NCI-H1694 treated with DMSO at 0.1 percent for 48 hours (cell line): ENCODE measurements around the gene THAP4.
"Not testable (repeated sequence)": the region's sequence is repeated elsewhere in the genome, so short reads cannot be mapped to it uniquely, and the experiment has no call there.

Experiments used
- DNase-seq: peaks from one replicate; lab custom pipeline; 2025; lab: John Stamatoyannopoulos, UW

Gene THAP4

DNA sequence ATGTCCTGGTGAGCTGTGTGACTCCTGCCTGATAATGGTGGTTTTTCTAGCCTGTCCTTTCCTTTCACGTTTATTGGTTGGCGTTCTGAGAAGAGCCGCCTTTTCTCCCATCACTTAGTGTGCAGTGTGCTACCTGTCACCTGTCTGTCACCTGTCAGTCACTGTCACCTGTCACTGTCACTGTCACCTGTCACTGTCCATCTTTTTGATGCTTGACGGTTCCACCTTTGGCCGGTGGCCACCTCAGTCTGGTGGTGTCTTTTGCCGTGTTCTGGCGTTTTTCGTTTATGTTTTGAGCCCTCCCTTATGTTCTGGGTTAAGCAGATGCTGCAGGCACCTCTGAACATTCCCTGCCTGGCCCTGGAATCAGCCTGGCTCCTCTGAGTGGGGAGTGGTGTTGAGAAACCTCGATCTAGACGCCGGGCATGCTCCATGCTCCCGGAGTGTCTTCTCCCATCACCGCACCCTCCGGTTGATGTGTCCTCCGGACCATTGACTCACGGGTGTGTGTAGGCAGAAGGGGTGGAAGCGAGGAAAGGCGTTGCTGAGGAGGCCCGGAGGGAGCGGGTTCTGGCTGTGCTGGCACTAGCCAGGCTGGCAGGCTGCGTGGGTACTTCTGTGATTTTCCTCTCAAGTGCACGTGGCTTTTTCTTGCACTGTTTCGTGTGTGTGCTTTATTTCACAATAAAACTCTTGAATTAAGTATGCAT is 28.9 kb upstream of the THAP4 start:
- no peak for DNase-seq

DNA sequence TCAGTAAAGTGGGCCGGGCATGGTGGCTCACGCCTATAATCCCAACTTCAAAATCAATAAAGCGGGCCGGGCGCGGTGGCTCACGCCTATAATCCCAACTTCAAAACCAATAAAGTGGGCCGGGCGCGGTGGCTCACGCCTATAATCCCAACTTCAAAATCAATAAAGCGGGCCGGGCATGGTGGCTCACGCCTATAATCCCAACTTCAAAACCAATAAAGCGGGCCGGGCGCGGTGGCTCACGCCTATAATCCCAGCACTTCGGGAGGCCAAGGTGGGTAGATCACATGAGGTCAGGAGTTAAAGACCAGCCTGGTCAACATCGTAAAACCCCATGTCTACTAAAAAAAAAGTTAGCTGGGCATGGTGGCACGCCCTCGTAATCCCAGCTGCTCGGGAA is 25.8 kb upstream of the THAP4 start:
- DNase-seq, result not testable (repeated sequence)

DNA sequence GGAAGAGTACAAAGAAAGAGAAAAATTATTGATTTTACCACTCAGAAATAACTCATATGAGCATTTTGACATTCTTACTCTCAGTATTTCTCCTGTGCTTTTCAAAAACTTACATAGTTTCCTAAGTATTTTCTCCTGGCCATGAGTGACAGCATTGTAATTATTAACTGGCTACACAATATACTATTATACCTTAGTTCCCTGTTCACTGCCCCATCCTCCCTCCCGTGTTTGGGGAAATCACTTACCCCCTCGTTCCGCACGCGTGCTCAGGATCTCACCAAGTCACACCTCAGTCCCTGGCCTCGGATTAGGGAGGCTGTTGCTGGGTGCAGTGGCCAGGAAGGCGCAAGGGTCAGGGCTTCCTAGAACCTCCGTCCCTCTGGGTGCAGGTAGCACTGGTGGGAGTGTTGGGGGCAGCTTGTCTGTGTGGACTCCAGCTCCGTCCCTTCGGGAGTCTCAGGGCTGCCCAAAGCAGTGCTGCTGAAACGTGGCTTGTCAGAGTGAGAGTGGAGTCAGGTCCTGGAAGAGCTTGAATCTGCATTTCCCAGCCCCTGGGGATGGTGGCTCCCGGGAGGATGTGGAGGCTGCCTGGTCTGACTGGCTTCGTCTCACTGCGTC is 23.7 kb upstream of the THAP4 start:
- no peak for DNase-seq

DNA sequence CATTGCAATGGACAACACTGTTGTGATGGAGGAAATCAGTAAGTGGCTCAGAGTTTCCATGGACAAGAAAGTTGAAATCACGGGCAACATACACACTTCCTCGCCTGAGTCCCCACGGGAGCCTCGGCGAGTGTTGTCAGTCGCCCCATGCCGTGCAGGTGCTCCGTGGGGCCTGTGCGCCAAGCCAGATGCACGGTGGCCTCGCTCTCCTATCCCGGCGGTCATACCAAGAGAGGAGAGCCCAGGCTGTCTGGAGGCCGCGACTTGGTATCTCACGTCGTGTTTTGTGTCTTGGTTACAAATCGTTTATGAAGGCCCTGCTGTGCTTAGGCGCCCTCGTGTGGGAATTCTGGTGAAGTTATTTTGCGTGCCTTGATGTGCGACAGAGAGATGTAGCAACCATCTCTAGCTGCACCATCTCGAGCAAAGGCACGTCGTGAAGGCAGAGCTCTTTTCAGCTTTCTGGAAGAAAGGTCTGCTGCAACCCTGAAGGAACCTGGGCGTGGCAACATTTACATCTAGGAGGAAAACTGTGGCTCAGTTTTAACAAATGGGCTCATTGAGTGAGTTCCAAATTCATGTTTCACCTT is 22.3 kb upstream of the THAP4 start:
- peak; percentile 52 for DNase-seq

DNA sequence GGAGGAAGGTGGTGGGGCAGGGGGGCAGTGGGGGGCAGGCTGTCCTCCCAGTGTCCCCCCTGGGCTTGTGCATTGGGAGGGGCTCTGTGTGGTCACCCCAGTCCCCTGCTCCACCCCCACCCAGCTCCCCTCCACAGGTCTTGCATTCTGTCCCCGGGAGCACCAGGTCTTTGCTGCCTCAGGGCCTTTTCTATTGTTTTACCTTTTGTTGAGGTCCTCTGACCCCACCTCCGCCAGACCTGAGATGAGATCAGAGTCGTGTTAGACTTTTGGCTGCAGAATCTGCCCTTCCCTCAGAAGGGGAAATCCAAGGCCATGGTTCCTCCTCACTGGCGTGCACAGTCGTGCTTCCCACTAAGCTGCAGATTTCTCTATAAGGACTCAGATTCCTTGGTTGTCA is 21.3 kb upstream of the THAP4 start:
- DNase-seq, result no peak

DNA sequence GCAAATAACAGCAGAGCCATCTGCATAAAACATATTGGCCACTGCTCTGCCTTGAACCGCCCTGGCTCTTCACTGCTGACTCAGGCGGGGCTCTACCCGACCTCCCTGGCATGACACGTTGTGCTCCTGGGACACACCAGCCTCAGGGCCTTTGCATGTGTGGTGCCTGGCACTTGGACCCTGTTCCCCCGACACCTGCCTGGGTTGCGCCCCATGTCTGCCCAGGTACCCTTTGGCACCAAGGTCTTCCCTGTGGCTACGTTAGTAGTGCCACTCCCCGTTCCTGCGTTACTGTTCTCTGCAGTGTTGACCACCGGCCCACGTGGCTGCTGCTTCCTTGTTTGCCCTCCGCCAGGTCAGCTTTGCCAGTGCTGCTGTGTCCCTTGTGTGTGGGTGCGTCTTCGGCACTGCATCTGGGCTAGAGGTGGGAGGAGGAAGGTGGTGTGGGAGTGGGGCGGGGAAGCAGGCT is 20.9 kb upstream of the THAP4 start:
- no peak for DNase-seq

DNA sequence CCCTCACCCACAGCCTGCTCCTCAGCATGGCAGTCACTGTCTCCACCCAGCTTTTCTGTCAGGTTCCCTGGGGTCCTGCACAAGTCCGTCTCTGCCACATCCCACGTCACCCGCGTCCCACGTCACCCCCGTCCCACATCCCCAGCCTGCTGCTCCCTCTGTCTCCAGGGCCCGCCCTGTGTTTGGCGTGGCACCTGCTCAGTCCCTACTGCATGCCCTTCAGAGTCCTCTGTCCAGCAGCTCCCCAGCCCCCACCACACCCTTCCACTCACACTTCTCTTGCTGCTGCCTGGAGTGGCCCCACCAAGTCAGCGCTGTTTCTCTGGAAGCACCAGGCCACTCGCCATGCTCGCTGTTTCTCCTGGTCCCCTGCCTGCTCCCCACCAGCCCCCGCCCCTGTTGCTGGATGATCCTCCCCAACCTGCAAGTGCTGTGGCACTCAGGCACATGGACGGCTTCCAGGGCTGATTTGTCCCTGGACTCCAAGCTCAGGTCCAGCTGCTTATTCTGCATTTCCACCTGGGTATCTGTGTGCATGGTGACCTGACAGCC is 19.3 kb upstream of the THAP4 start:
- DNase-seq, result no peak

DNA sequence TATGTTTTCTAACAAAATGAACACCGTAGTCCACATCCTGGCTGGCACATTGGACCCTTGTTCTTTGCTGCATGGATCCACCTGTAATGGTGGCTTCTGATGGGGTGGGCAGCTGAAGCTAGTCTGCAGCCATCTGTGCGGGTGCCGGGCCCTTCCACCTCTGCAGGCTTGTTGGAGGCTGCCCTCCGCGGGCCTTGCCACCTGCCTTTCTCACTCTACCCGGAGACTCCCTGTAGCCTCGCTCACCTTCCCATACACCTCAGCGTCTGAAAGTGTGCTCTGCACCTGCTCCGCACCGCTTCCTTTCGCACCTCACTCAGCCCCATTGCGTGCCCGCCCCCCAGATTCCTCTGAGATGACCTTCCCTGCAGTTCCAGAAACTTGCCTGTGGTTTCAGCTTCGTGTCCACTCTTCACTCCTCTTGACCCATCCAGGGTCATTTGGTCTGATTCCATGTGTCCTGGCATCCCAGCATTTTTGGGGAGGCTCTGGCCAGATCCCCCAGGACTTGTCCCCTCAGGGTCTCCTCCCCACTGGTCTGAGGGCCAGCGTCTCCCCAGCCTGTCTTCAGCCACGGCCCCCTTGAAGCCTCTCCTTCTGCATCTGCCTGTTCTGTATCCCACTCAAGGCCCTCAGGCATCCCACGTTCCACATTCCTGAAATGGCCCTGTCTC is 18.7 kb upstream of the THAP4 start:
- DNase-seq, result no peak

DNA sequence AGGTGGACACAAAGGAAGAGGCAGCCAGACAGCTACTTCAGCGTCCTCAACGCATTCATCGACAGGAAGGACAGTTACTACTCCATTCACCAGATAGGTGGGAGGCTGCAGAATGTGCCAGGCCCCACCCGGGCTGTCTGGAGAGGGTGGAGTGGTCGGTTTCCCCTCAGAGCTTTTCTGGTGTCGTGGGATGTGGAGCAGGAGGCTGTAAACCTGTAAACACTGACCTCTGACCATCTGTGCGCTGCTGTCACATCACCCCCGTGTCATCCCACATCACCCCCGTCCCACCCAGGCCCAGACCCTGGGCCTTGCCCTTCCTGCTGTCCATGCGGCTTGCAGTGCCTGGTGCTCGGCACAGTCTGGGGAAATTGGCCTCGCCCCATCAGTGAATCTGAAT is 17.6 kb upstream of the THAP4 start:
- DNase-seq, result no peak

DNA sequence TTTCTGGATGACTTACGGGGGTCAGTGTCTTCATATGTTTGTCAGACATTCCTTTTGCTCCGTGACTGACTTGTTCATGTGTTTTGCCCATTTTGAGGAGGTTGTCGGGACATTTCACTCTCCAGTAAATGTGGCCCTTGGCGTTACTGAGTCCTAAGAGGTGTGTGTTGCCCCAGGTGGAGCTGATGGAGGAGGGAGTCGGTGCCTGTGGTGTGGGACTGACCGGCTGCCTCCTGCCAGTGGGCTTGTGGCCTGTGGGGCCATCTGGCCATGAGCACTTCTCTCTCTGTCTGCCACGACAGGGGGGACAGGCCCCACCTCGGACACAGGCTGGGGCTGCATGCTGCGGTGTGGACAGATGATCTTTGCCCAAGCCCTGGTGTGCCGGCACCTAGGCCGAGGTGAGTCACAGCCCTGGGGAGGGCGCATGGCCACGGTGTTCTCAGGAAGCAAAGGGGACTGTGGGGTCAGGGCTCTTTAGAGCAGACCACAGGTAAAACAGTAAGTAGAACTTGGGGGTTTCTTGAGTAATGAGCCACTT is 16.3 kb upstream of the THAP4 start:
- DNase-seq, result no peak

DNA sequence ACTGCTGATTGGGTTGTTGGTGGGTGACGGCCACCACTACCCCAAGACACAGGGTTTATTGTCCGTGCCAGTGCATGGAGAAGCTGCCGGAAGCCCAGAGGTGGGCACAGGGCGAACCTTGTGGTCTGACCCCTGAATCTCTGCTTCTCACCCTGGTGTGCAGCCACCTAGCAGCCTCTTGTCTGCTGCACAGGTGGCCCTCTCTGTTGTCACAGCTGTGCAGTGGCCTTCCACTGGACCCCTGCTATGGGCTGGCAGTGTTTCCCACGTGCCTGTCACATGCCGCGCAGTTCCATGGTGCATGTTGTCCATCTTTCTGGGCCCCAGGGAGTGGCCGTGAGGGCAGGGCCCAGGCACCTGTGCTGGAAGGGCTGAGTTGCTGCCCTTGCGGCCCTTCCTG is 15.8 kb upstream of the THAP4 start:
- DNase-seq, result no peak

DNA sequence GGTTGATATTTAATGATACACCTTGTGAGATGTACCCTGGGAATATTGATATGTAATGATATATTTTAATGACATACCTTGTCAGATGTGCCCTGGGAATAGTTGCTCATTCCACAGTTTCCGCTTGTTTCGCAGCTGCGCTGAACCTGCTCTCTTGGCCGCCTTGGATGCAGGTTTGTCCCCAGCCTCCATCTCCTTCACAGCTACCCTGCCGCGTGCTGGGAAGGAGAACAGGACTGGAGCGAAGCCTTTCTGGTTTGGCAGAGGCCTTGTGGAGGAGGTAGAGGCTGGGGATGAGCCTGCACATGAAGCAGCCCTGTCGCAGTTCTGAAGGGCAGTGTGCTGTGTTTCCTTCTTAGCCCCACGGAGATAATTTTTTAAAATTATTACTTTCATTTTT is 15.2 kb upstream of the THAP4 start:
- no peak for DNase-seq

DNA sequence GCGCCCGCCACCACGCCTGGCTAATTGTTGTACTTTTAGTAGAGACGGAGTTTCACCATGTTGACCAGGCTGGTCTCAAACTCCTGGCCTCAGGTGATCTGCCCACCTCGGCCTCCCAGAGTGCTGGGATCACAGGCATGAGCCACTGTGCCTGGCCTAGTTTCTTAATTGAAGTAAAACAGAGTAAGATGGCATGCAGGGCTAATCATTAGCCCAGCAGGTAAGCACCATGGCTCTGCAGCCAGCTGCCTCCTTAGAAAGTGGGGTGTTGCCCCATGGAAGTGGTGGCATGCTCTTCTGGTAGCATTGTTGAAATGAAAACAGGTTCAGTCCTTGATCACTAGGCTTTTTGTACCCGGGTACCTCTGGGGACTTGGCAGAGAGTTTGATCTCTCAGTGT is 13.0 kb upstream of the THAP4 start:
- no peak for DNase-seq

DNA sequence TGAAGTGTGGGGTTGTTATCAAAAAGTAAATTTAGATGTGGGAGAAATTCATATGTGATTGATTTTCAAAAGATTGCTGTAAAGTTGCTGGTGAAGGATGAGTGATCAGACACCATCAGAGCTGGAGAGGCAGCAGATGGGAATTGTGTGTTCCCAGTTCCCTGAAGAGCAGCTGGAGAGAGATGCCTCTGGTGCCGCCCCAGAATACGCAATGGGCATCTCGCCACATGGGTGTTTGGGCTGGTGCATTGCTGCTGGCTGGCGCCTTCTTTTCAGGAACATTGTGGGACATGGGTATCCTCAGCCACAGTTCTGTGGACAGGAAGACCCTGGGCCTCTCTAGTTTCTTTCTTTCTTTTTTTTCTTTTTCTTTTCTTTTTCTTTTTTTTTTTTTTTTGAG is 12.4 kb upstream of the THAP4 start:
- DNase-seq, result peak; percentile 76

DNA sequence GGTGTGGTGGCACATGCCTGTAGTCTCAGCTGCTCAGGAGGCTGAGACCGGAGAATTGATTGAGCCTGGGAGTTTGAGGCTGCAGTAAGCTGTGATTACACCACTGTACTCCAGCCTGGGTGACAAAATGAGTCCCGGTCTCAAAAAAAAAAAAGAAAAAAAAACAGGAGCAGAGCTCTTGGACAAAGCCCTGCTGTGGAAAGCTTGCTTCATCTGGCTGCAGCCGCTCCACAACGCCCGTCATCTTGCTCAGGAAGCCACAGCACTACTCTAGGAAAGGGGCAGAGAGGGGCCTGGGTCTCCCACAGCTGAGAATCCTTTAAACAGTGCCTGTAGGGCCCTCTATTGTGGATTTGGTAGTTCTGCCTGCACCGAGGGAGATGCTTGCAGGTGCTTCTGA is 11.5 kb upstream of the THAP4 start:
- no peak for DNase-seq

DNA sequence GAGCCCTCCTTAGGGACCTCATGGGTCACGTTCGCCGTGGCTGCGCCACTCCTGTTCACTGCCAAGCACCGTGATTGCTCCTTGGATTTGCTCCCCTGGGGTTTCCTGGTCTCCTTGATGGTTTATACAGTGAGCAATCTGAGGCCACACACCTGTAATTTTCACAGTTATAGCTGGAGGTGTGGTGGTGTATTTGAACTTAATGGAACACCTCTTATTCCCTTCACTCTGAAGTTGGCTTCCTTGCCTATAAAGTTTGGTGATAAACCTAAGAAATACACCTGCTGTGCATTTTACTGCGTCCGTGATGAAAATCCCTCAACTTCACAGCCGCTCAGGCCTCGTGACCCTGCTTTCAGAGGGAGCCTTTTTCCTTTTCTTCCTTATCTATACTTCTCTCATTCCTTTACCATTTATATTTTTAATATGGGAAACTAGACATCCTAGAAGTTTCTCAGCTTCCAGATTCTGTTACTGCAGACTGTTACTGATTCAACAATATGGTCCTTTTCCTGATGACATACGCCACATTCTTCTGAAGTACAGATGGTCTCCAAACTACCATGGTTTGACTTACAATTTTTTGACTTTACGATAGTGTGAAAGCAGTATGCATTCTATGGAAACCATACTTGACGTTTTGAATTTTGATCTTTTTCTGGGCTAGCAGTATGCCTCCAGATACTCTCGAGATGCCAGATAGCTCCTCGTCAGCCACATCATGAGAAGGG is 9.1 kb upstream of the THAP4 start:
- DNase-seq, result no peak

DNA sequence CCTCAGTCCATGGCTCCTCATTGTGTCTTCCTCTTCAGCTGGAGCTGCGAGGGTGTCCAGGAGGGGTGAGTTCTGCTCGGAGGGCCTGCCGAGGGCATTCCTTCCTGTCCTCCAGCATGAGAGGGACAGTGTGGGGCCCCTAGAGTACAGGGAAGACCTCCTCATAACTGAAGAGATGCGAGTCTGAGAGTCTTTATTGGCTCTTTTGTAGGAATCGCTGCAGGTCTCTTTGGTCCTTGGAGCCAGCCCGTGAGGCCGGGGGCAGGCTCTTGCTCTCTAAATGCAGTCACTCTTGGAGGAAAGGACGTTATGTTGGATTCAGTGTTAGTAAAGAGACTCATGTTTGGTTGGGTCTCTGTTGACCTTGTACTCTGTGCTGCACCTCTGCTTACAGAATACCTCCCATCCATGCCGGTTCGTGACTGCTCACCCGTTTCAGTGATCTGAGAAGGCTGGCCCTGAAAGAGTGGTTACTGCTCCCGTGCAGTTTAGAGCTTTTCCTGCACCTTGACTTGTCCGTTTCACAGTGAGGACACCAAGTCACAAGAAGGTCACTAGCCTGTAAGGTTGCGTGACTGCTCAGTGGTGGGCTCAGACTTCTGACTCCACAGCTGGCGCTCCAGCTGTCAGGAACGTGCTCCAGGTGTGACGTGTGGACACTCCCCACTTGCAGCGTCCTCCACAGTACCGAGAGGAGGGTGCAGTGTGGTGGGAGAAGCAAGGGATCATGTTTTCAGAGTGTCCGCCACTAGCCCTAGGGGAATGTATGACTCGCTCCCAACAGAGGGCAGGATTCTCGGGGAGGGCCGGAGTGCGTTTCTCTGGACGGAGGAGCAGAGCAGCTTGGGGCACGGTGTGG is 8.3 kb upstream of the THAP4 start:
- DNase-seq, result no peak

DNA sequence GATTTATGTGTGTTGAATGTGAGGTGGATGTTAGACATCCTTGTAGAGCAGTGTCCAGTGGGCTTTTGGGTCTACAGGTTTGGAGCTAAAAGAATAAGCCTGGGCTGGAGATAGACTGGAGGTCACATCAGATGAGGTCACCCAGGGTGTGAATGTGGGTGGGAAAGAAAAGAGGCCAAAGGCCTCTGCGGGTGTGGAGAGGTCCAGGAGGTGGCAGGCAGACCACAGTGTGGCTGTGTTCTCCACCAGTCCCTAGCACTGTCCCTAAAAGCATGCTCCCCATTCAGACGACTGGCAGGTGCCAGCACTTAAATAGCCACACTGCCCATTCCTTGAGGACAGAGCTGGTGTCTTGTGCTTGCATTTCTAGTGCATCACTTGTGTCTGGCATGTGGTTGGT is 4.7 kb upstream of the THAP4 start:
- DNase-seq, result no peak

DNA sequence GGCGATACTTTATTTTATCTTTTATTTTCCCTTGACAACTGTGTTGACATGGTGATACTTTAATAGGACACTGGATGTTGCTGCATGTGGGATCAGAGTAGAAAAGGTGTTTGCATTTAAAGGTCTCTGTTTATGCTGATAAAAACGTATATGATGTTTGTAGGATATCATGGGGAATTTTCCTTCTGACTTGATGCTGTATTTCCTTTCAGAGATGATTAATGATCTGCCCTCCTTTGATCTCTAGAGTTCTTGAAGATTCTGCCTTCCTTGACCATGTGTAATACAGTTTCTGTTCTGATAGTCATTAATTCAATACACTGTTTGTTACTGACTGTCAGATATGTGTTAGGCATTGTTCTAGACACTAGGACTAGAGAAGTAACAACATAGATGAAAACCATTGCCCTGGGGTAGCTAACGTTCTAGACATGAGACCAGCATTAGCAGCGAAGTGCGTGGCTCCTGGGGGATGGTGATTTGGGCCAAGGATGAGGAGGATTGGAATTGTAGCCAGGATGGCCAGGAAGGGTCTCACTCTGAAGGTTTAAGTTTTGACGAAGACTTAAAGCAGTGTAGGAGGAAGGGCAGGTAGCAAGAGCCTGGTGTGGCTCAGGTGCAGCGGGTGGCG is 3.3 kb upstream of the THAP4 start:
- DNase-seq, result no peak

DNA sequence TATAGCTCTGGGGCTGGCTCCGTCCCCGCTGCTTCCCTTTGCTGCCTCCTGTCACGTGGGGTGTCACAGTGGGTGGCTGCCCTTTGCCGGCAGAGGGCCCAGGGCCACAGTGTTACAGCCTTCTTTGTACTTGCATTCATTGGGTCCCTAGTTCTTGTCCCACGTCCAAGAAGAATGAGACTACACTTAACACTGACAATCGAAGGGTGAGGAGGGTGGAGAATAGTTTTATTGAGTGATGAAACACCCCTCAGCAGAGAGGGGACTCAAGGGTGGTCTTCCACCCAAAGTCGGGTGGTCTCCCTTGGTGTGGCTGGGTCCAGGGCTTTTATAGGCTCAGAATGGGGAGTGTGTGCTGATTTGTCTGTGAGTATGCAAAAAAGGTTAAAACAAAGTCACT is 2.4 kb upstream of the THAP4 start:
- no peak for DNase-seq
